MM.1S (cell line): Measurements from ENCODE around the gene HDGF.
A peak's percentile ranks its signal among the peaks of the same experiment; 100 is the strongest.

Experiments used
- DNase-seq: peaks from one replicate; pipeline ENCODE4 v3.0.0-alpha.2; 2015
- H2AFZ ChIP-seq: fragments of 300-600 bp; sonication (generic); 2 replicates; pipeline ENCODE4 v1.6.0; 2016; ENCODE audit warnings: antibody characterized with exemption, low read length
- H3F3A ChIP-seq: fragments of 300-600 bp; sonication (generic); 2 replicates; pipeline ENCODE4 v1.6.1; 2016; ENCODE audit warnings: mild to moderate bottlenecking, antibody characterized with exemption, low read length, moderate library complexity, mixed read lengths; ENCODE audit not compliant: insufficient read depth
- H3K27ac ChIP-seq: fragments of 300-600 bp; sonication (generic); 2 replicates; pipeline ENCODE4 v1.5.1; 2016; ENCODE audit warnings: mild to moderate bottlenecking, low read length
- H3K27me3 ChIP-seq: fragments of 300-600 bp; sonication (generic); replicated peaks from 2 replicates; pipeline ENCODE4 v1.6.0; 2016; ENCODE audit warnings: low read length; ENCODE audit not compliant: insufficient read depth
- H3K36me3 ChIP-seq: fragments of 300-600 bp; sonication (generic); replicated peaks from 2 replicates; pipeline ENCODE4 v1.6.1; 2016; ENCODE audit warnings: mild to moderate bottlenecking, low read length, mixed read lengths; ENCODE audit not compliant: insufficient read depth
- H3K4me1 ChIP-seq: fragments of 300-600 bp; sonication (generic); 2 replicates; pipeline ENCODE4 v1.6.1; 2016; ENCODE audit warnings: low read length, mixed read lengths
- H3K4me2 ChIP-seq: fragments of 300-600 bp; sonication (generic); 2 replicates; pipeline ENCODE4 v1.6.0; 2016; ENCODE audit warnings: low read depth, low read length
- H3K4me3 ChIP-seq: fragments of 300-600 bp; sonication (generic); 2 replicates; pipeline ENCODE4 v1.5.1; 2016; ENCODE audit warnings: low read length, mixed read lengths
- H3K79me2 ChIP-seq: fragments of 300-600 bp; sonication (generic); 2 replicates; pipeline ENCODE4 v1.6.1; 2016; ENCODE audit warnings: mixed run types, low read length, mixed read lengths
- H3K9ac ChIP-seq: fragments of 300-600 bp; sonication (generic); 2 replicates; pipeline ENCODE4 v1.6.1; 2016; ENCODE audit warnings: low read length, mixed read lengths
- H3K9me2 ChIP-seq: fragments of 300-600 bp; sonication (generic); replicated peaks from 2 replicates; pipeline ENCODE4 v1.6.1; 2016; ENCODE audit warnings: mild to moderate bottlenecking, low read length, mixed read lengths; ENCODE audit not compliant: insufficient read depth
- H3K9me3 ChIP-seq: fragments of 300-600 bp; sonication (generic); replicated peaks from 2 replicates; pipeline ENCODE4 v1.6.1; 2016; ENCODE audit warnings: mild to moderate bottlenecking, low read length, mixed read lengths; ENCODE audit not compliant: insufficient read depth
- H4K20me1 ChIP-seq: fragments of 300-600 bp; sonication (generic); 2 replicates; pipeline ENCODE4 v1.6.1; 2016; ENCODE audit warnings: mild to moderate bottlenecking, low read length, moderate library complexity, mixed read lengths; ENCODE audit not compliant: insufficient read depth
- EZH2 ChIP-seq: fragments of 300-600 bp; sonication (generic); optimal IDR thresholded peaks from 2 replicates; pipeline ENCODE3; 2017; ENCODE audit warnings: low read depth, mild to moderate bottlenecking, antibody characterized with exemption, low read length, mixed read lengths
- EZH2phosphoT487 ChIP-seq: fragments of 300-600 bp; sonication (generic); IDR thresholded peaks from 2 replicates; pipeline ENCODE4 v1.6.1; 2018; ENCODE audit warnings: antibody characterized with exemption, low read length
- TF ChIP-seq, protein P1 (sequence below): fragments of 300-600 bp; sonication (generic); IDR thresholded peaks from 2 replicates; pipeline ENCODE4 v1.5.1; 2016; ENCODE audit warnings: antibody characterized with exemption, low read length, mixed read lengths

HDGF gene

DNA sequence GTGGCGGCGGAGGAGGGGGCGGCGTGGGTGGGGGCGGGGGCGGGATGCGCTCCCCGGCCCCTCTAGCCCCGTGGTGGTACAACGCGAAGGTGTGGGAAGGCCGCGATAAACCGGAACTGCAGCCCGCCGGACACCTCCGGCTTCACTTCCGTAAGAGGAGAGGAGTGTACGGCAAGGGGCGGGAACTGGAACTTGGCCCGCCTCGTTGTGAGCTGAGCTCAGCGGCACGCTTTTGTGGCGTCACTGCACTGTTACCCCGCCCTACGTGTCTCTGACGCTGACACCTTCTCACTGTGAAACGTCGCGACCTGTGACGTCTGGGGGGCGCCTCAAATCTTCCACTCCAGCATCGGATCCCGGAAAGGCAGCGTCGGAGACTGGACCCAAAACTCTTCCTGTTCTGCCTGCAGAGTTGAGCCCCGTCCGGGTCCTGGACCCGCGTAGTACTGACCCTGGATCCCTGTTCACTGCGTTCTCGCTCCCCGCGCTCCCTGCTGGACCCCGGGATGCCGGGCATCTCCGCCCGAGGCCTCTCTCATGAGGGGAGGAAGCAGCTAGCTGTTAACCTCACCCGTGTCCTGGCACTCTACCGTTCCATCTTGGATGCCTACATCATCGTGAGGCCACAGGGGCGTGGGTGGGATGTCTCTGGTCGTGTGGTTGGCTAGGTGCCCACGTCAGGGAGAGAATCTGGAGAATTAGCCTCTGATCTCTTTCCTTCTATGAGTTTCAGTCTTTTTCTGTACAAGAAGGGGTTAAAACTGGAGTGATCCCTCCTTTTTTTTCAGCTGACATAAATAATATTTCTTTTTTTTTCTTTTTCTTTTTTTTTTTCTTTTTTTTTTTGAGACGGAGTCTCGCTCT, 22.6 kb downstream of the HDGF start, which contains the start of gene ISG20L2:
TSS of gene ISG20L2 (minus strand) at position 168 of the 864 bp plus-strand sequence. CDS start 1,114 bp downstream, outside the sequence.
- Histone ChIP-seq H3K4me1 (peaks cover 16% of the 10 kb centered on the region), H3K9me2 (no peaks in the 10 kb centered on the region), H2AFZ (peak within 1 kb of the TSS; percentile 90), H3K27ac (peak within 1 kb of the TSS; percentile 56), H3K4me2 (peak within 1 kb of the TSS; percentile 97), H3K27me3 (no peaks in the 10 kb centered on the region), H3K9me3 (no peaks in the 10 kb centered on the region), H3K4me3 (peak within 1 kb of the TSS; percentile 95), H3F3A (peaks cover 32% of the 10 kb centered on the region), H4K20me1 (peaks cover 18% of the 10 kb centered on the region), H3K79me2 (peaks cover 60% of the 10 kb centered on the region), H3K36me3 (peaks cover 7% of the 10 kb centered on the region), H3K9ac (peak within 1 kb of the TSS; percentile 85)
- peak; percentile 100 for DNase-seq
- no peak for TF ChIP-seq EZH2
- no peak for TF ChIP-seq EZH2phosphoT487
- TF ChIP-seq, protein P1, sequence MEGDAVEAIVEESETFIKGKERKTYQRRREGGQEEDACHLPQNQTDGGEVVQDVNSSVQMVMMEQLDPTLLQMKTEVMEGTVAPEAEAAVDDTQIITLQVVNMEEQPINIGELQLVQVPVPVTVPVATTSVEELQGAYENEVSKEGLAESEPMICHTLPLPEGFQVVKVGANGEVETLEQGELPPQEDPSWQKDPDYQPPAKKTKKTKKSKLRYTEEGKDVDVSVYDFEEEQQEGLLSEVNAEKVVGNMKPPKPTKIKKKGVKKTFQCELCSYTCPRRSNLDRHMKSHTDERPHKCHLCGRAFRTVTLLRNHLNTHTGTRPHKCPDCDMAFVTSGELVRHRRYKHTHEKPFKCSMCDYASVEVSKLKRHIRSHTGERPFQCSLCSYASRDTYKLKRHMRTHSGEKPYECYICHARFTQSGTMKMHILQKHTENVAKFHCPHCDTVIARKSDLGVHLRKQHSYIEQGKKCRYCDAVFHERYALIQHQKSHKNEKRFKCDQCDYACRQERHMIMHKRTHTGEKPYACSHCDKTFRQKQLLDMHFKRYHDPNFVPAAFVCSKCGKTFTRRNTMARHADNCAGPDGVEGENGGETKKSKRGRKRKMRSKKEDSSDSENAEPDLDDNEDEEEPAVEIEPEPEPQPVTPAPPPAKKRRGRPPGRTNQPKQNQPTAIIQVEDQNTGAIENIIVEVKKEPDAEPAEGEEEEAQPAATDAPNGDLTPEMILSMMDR, result no peak

DNA sequence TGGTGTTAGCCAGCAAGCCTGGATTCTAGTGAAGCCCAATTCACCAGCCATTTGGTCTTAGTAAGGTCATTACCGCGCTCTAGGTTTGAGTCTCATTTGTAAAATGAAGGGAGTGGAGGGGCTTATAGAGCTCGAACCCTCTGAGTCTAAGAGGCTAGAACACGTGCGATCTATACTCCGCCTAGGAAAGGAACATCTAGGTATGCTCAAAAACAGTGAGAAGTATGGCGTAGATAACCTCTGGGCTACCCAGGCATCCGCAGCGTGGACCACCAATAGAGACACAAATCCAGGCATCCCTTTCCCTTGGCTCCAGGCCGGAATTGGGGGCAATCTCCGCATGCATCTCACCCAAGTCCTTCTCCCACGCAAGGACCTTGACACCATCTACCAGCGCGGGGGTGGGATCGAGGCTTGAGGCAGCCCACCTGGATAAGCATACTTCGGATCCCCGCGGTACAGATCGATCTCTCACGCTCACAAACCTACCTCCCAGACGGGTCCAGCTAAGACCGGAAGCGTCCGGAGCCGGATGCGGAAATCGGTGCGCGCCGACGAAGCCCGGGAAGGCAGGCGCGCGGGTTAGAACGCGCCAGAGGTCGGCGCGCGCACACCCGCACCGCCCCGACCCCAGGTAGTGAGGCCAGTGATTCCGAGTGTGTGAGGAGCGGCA, 23.4 kb downstream of the HDGF start, which contains the start of gene METTL25B:
TSS of gene METTL25B (plus strand) at position 544 of the 673 bp plus-strand sequence. CDS start 636 bp downstream, outside the sequence.
- no peaks in the 10 kb centered on the region for H3K9me2 ChIP-seq
- peak within 1 kb of the TSS; percentile 97 for H3K4me2 ChIP-seq
- H4K20me1 ChIP-seq, result peaks cover 21% of the 10 kb centered on the region
- peaks cover 32% of the 10 kb centered on the region for H3F3A ChIP-seq
- H2AFZ ChIP-seq, result peak within 1 kb of the TSS; percentile 90
- peak within 1 kb of the TSS; percentile 95 for H3K4me3 ChIP-seq
- no peaks in the 10 kb centered on the region for H3K27me3 ChIP-seq
- H3K36me3 ChIP-seq, result peaks cover 14% of the 10 kb centered on the region
- peak within 1 kb of the TSS; percentile 85 for H3K9ac ChIP-seq
- peak; percentile 93 for DNase-seq
- H3K79me2 ChIP-seq, result peaks cover 67% of the 10 kb centered on the region
- no peaks in the 10 kb centered on the region for H3K9me3 ChIP-seq
- peak within 1 kb of the TSS; percentile 56 for H3K27ac ChIP-seq
- TF ChIP-seq, protein P1, result no peak
- TF ChIP-seq EZH2phosphoT487 (no peak), EZH2 (no peak)
- peaks cover 16% of the 10 kb centered on the region for H3K4me1 ChIP-seq

DNA sequence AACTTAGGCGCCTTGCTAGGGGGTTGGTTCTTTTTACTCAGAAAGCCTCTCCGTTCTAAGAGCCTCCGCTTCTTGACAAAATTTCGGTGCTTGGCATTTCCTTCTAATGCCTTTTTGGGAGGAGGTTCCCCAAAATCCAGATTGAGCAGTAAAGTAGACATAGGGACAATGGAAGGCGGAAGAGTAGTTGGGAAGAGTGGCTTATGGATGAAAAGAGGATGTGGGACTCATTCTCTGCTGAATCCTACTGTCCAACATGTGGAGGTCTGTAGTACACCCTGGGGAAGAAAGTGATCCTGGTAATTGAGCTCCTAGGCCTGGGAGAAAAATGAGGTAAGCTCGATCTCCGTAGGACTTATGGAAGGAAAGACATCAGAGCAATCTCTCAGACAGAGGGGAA, 24.0 kb downstream of the HDGF start:
- H3K36me3 ChIP-seq, result peaks cover 19% of the 10 kb centered on the region
- peak overlapping the region; percentile 56; the same call in 1 of the 2 replicates for H3K27ac ChIP-seq
- peak overlapping the region; percentile 95 for H3K4me3 ChIP-seq
- H3K9ac ChIP-seq, result peak overlapping the region; percentile 85
- H3K4me1 ChIP-seq, result peaks cover 16% of the 10 kb centered on the region
- no peaks in the 10 kb centered on the region for H3K9me3 ChIP-seq
- H3K9me2 ChIP-seq, result no peaks in the 10 kb centered on the region
- no peak for DNase-seq
- no peaks in the 10 kb centered on the region for H3K27me3 ChIP-seq
- H3K4me2 ChIP-seq, result peak overlapping the region; percentile 97
- TF ChIP-seq EZH2phosphoT487, result no peak
- TF ChIP-seq EZH2, result no peak
- TF ChIP-seq, protein P1, result no peak
- H2AFZ ChIP-seq, result no peak overlapping the region
- H3F3A ChIP-seq, result peaks cover 32% of the 10 kb centered on the region
- peaks cover 73% of the 10 kb centered on the region for H3K79me2 ChIP-seq
- peaks cover 21% of the 10 kb centered on the region for H4K20me1 ChIP-seq
